Esophagus squamous epithelium (tissue), 4 donors: ENCODE results near the gene RALGPS2.

Experiments used
- POLR2A ChIP-seq, 4 donors: fragments of 450-650 bp; IDR thresholded peaks; one replicate each; pipeline ENCODE4 v1.6.1; 2017; ENCODE audit warnings: antibody characterized with exemption in 4 of 4, mild to moderate bottlenecking in 4 of 4, moderate library complexity in 3 of 4
- TF ChIP-seq, protein P1 (sequence below), 6 experiments: fragments of 450-650 bp in 4 of 6; fragments of 200-600 bp in 2 of 6; sonication (generic) in 2 of 6; IDR thresholded peaks; one replicate each; pipeline ENCODE4 v1.5.1; 2016 to 2019; ENCODE audit warnings: antibody characterized with exemption in 6 of 6, mild to moderate bottlenecking in 4 of 6, moderate library complexity in 4 of 6

DNA sequence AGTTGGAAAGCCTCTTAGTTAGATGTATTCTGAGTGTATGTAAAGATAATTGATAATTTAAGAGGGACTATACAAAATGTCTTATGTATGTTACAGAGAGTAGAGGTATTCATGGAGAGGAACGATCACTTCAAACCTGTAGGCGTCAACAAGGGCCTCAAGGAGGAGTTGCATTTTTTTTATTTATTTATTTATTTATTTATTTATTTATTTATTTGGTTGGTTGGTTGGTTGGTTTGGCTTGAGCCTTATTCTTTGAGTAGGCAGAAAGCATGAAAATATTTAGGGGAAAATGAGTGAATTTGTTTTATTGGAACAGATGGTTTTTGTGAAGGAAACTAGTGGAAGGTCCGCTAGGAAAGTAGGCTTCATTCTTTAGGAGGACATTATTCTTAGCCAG lies 137.4 kb downstream of the RALGPS2 start:
- TF ChIP-seq, protein P1, sequence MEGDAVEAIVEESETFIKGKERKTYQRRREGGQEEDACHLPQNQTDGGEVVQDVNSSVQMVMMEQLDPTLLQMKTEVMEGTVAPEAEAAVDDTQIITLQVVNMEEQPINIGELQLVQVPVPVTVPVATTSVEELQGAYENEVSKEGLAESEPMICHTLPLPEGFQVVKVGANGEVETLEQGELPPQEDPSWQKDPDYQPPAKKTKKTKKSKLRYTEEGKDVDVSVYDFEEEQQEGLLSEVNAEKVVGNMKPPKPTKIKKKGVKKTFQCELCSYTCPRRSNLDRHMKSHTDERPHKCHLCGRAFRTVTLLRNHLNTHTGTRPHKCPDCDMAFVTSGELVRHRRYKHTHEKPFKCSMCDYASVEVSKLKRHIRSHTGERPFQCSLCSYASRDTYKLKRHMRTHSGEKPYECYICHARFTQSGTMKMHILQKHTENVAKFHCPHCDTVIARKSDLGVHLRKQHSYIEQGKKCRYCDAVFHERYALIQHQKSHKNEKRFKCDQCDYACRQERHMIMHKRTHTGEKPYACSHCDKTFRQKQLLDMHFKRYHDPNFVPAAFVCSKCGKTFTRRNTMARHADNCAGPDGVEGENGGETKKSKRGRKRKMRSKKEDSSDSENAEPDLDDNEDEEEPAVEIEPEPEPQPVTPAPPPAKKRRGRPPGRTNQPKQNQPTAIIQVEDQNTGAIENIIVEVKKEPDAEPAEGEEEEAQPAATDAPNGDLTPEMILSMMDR (IDR thresholded peaks at IDR 0.05): no peak
- TF ChIP-seq POLR2A (IDR thresholded peaks at IDR 0.05): no peak
